Right cardiac atrium (tissue), 5 donors: ENCODE data around the gene SFSWAP. TPM values are rescaled to one million over a fixed set of nuclear protein-coding genes. Genes with fewer than 3 reads are reported as not detected.

Source experiments
- ATAC-seq, 2 donors: fragments of 200-7000 bp; cut with Tn5 transposase; one replicate each; pipeline versions ENCODE4 v1.8.0 to v1.9.1; 2020; ENCODE audit warnings: moderate library complexity in 2 of 2, mild to moderate bottlenecking in 1 of 2
- DNase-seq, 3 donors: peaks; one replicate each; pipeline ENCODE4 v3.0.0-alpha.2; 2020
- H3K27ac ChIP-seq: one replicate; pipeline ENCODE4 v1.5.1; 2013; ENCODE audit warnings: mild to moderate bottlenecking, low read length, control low read depth, moderate library complexity
- H3K27me3 ChIP-seq: one replicate; pipeline ENCODE4 v1.6.1; 2013; ENCODE audit not compliant: control insufficient read depth, insufficient read depth
- H3K4me1 ChIP-seq: one replicate; pipeline ENCODE4 v1.6.1; 2013; ENCODE audit warnings: low read length; ENCODE audit not compliant: control insufficient read depth, insufficient read depth
- H3K4me3 ChIP-seq: one replicate; pipeline ENCODE4 v1.5.1; 2013; ENCODE audit warnings: low read length, control low read depth
- H3K9me3 ChIP-seq: one replicate; pipeline ENCODE4 v1.6.1; 2013; ENCODE audit warnings: low read length; ENCODE audit not compliant: control insufficient read depth
- WGBS: extraction: QIAGEN DNeasy Blood & Tissue Kit; methylation state at CpG from one replicate; pipeline ENCODE4 v1.1.7; 2013; 5-methylcytosine and 5-hydroxymethylcytosine counted together
- intact Hi-C, 4 donors: fragments of 100-400 bp; cut with DNase I; formaldehyde crosslinking; loops; one replicate each; pipeline versions ENCODE4 v1.11.0 to v1.14.0; 2022 to 2023
- polyA plus RNA-seq: library from polyadenylated mRNA; stranded (reverse); fragments of 200-250 nt; gene quantifications from one replicate; pipeline ENCODE4 v1.2.3, GENCODE V29; 2013
- total RNA-seq, 4 donors: library from RNA; stranded (reverse); fragmentation: NEBNext Ultra II Directional; extraction: Animal tissue kit (Norgen Biotek cat#: 25700); gene quantifications; one replicate each; pipeline ENCODE4 v1.2.1, GENCODE V29; 2021
- donor health status: healthy with polysubstance abuse.
- donor health status: DM: no; HTN: yes; CAD: no.
- donor health status: DM: no; HTN: no; CAD: no.
- donor health status: DM: no; HTN: yes; CAD: no; lungs with severe emphysema.
- donor health status: DM: yes; HTN: yes; CAD: no.

SFSWAP gene
- total and polyA plus RNA-seq, 5 donors: 16.6 to 24.1 (median 22.2) TPM

DNA sequence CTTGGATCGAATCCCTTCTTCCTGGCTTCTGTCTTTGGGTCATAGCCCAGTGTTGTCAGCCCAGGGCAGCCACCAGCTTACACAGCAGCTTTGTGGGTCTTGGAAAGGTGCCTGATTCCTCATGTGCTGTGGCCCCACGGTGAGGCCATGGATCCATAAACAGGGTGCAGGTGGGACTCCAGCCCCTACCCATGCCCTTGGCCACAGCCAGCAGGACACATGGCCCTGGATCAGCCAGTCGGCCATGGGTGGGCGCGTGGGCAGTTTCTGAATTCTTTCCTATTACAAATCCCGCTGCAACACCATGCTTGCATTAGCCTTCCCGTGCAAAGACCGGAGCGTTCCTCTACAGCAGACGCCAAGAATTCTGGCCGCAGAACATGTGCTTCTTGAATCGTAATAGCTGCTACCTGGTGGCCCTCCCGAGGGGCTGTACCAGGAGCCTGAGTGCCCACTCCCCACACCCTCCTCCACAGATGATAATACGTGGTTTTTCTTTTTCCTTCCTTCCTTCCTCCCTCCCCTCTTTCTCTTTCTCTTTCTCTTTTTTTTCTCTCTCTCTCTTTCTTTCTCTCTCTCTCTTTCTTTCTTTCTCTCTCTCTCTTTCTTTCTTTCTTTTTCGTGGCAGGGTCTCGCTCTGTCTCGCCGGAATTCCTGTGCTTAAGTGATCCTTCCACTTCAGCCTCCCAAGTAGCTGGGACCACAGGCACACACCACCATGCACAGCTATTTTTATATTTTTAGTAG lies 114.4 kb downstream of the SFSWAP start:
- WGBS: 65% methylated on average over 18 of the region's 18 CpGs

DNA sequence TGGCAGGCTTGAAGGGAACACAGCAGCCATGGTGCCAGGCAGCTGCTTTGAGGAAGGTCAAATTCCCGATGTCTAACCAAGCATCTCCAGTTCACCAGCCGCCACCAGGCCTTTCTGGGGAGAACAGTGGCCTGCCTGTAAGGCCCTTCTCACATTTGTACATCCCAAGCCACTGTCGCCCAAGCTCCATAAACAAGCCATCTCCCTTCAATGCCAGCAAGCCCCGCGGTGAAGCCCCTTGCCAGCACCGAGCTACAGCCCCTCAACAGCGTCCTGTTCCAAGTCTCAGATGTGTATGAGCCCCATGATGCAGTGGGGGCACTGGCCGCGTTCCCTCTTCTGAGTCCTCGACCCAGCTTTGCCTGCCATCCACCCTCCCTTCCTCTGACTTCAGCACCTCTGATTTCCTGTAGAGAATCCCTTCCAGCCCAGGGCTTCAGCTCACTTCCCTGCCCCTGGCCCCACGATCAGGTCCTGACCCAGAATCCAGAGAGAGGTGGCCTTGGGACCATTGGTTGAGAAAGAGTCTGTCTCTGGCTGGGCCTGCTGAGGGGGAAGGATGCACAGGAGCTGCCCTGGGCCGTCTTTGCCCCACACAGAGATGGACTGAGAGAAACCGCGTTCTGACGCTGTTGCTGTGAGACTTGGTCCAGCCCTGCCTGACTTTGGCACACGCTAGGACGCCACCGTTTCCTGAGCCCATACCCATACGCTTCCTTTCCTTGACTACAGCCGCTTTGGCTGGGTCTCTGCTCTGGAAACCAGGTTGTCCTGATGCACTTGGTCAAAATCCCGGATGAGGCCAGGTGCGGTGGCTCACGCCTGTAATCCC lies 115.4 kb downstream of the SFSWAP start:
- 70% methylated on average over 23 of the region's 23 CpGs for WGBS
- H3K27me3 ChIP-seq: no peaks in the 10 kb centered on the region
- intact Hi-C loops: no loop called here
- H3K4me1 ChIP-seq: no peaks in the 10 kb centered on the region
- no peak overlapping the region for H3K4me3 ChIP-seq
- ATAC-seq (no peak), DNase-seq (peak in 1 of 3 donors; percentile 25)
- H3K27ac ChIP-seq: no peak overlapping the region
- no peaks in the 10 kb centered on the region for H3K9me3 ChIP-seq

More for the DNA sequence above, 114.4 kb downstream of the SFSWAP start:
- Histone ChIP-seq H3K4me3 (no peak overlapping the region), H3K27ac (no peak overlapping the region), H3K4me1 (no peaks in the 10 kb centered on the region), H3K9me3 (no peaks in the 10 kb centered on the region), H3K27me3 (no peaks in the 10 kb centered on the region)
- intact Hi-C loops: no loop called here
- DNase-seq (peak in 1 of 3 donors; percentile 44), ATAC-seq (no peak)

DNA sequence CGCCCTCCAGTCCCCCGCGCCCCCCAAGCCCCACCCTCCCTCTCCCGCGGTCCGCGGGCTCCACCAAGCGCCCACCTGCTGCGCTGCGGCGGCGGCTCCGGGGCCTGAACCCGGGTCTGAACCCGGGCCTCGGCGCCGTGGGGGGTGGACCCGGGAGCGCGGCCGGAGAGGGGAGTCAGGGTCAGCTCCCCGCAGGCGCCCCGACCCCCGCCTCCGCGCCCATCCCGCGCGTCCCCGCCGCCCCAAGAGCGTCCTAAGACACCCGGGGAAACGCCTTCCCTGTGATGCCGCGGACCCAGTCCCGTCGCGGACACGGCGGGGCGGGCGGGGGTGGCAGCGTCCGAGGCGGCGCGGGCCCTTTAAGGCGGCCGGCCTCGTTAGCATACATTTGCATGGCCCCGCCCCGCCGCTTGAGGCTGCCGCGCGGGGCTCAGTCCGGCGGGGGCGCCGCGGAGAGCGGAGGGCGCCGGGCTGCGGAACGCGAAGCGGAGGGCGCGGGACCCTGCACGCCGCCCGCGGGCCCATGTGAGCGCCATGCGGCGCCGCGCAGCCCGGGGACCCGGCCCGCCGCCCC lies 117.2 kb downstream of the SFSWAP start, which contains the start of gene MMP17:
TSS of gene MMP17 (plus strand) at position 433 of the 574 bp plus-strand sequence. CDS start at position 535, 102 bp downstream.
- no peak within 1 kb of the TSS for H3K27ac ChIP-seq
- WGBS: under 1% methylated on average over 80 of the region's 86 CpGs
- H3K4me1 ChIP-seq: no peaks in the 10 kb centered on the region
- no peaks in the 10 kb centered on the region for H3K9me3 ChIP-seq
- peak; percentile 56 to 86 (median 82) for DNase-seq
- H3K4me3 ChIP-seq: peak within 1 kb of the TSS; percentile 57
- intact Hi-C loops: no loop called here
- H3K27me3 ChIP-seq: no peaks in the 10 kb centered on the region
- peak; percentile 35 to 36 for ATAC-seq

DNA sequence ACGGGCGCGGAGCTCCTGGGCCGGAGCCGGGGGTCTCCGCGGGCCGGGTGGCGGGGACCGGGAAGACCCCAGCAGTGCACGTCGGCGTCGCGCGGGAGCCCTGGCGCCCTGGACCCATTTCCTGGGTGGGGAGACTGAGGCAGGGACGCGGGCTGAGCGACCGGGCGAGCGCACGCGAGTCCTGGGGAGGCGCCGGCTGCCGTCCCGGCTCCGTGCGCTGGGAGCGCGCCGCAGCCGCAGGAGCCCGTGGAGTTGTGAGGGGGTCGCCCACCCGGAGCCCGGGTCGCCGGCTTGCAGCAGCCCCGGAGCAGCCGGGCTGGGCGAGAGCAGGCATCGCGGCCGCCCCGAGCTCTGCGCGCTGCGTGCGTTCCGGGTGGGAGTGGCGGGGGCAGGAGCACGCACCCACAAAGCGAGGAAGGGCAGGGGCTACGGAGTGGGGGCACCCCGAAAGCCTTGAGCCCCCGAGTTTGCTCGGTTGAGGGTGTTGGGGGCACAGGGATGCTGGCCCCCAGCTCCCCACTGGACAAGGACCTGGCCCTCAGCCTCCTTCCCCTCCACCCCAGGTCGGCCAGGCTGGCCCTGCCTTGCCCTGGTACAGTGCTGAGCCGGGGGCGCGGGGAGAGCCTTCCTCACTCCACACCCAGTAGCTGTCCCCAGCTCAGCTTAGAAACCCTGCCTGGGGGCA lies 117.9 kb downstream of the SFSWAP start:
- Histone ChIP-seq H3K4me1 (no peaks in the 10 kb centered on the region), H3K4me3 (peak overlapping the region; percentile 57), H3K9me3 (no peaks in the 10 kb centered on the region), H3K27ac (no peak overlapping the region), H3K27me3 (no peaks in the 10 kb centered on the region)
- DNase-seq (peak in 2 of 3 donors; percentile 60 to 61), ATAC-seq (peak in 1 of 2 donors; percentile 20)
- intact Hi-C loops: no loop called here
- 1% methylated on average over 64 of the region's 64 CpGs for WGBS

DNA sequence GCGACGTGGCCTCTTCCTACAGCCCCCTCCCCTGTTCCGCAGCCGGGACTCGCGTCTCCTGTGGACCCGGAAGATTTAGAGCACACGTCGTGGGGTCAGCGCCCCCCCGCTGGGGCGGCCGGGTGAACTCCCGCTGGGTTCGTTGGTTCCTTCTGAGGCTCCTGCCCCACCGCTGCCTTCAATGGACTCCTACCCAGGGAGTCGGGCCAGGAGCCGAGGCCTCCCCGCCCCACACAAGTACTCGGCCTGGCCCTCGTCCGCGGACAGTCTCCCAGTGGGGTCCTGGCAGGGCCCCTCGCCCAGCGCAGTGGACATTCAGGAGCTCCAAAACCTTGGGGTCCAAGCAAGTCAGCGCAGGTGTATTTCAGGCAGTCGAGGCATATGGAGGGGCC lies 118.5 kb downstream of the SFSWAP start:
- Histone ChIP-seq H3K27me3 (no peaks in the 10 kb centered on the region), H3K9me3 (no peaks in the 10 kb centered on the region), H3K4me3 (peak overlapping the region; percentile 57), H3K27ac (no peak overlapping the region), H3K4me1 (no peaks in the 10 kb centered on the region)
- intact Hi-C loops: no loop called here
- WGBS: 9% methylated on average over 27 of the region's 27 CpGs
- ATAC-seq: peak in 1 of 2 donors; percentile 14
- peak in 2 of 3 donors; percentile 73 to 76 for DNase-seq

DNA sequence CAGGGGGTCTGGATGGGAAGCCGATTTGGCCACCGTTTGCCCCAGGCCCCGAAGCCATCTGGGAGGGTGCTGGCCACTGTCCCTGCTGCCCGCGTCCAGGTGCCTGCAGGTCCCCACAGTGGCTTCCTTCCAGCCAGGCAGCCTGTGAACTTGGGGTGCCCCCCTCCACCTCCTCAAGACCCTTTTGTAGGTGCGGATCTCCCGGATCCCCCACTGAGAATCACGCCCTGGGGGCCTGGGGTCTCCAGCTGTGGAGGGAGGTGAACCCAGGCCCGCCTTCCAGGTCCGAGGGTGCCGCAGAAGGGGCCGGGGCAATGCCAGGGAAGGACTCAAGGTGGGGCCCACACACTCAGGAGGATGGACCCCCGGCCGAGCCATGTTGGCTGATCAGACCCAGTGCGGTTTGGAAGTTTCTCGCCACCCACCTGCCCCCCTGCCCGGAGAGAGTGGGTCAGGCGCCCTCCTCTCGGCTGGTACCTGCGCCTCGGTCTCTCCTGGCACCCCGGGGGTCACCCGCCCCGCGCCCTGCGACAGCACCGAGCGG lies 119.0 kb downstream of the SFSWAP start:
- Histone ChIP-seq H3K4me1 (no peaks in the 10 kb centered on the region), H3K4me3 (peak overlapping the region; percentile 48), H3K27ac (no peak overlapping the region), H3K27me3 (no peaks in the 10 kb centered on the region), H3K9me3 (no peaks in the 10 kb centered on the region)
- intact Hi-C loops: loop anchor here in 1 of 4 donors (10.0 kb wide), 1 partner anchor 105 kb away; no protein-coding TSS in a partner anchor
- ATAC-seq (peak in 1 of 2 donors; percentile 3), DNase-seq (no peak)
- WGBS: 11% methylated on average over 28 of the region's 28 CpGs

DNA sequence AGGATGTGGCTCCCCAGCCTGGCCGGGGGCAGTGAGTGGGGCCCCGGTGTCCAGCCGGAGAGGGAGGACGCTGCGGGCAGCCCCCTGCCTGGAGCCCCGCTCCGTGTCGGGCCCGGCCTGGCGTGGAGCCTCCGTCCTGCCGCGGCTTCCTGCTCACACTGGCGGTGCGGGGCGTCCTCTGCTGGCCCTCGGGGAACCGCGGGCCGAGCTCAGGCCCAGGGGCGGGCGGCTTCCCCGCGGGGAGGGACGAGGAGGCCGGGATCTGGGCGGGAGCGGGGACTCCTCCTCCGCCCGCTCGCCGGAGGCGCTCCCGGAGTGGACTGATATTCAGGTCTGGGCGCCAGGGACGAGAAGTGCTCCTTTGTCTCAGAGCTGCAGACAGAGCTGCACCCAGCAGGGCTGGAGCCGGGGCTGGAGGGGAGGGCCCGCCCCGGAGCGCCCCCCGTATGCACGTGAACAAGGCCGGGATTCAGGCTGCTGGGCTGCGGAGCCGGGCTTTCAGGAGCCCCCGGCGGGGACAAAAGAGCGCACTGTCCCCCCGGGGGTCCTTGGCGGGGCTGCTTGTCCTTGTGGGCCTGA lies 119.5 kb downstream of the SFSWAP start:
- Histone ChIP-seq H3K27me3 (no peaks in the 10 kb centered on the region), H3K4me1 (no peaks in the 10 kb centered on the region), H3K4me3 (peak overlapping the region; percentile 48), H3K27ac (no peak overlapping the region), H3K9me3 (no peaks in the 10 kb centered on the region)
- intact Hi-C loops: loop anchor here in 1 of 4 donors (10.0 kb wide), 1 partner anchor 104 kb away; no protein-coding TSS in a partner anchor
- under 1% methylated on average over 50 of the region's 50 CpGs for WGBS
- peak; percentile 90 to 92 for ATAC-seq
- DNase-seq: peak; percentile 85 to 94 (median 93)

DNA sequence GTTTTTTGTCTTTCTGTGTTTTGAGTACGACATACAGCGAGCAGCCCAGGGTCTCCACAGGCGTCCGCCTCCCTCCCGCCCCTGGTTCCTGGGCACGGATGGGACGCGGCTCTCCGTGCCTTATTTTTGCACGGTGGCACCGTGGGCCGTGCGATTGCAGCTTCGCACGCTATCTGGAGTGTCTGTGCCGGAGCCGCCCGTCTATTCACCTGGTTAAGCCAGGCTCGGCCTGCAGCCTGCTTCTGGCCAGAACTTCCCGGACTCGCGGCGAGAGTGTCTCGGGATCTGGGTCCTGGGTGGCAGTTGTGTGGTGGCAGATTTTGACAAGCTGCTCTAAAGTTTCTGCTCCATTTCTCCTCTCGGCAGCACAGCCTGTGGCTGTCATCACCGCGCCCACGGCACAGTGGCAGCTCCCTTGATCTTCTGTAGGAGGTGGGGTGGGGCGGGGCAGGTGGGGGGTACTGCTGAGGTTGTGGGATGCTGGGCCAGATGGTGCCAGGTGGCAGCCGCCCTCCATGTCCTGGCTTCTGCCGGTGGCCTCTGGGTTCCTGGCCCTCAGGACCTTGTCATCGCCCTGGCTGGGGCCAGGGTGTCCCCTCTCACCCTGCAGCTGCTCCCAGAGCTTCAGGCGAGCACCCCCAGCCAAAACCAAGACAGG lies 120.2 kb downstream of the SFSWAP start:
- Histone ChIP-seq H3K27ac (peak overlapping the region; percentile 15), H3K4me1 (no peaks in the 10 kb centered on the region), H3K27me3 (no peaks in the 10 kb centered on the region), H3K9me3 (no peaks in the 10 kb centered on the region), H3K4me3 (peak overlapping the region; percentile 48)
- ATAC-seq (peak in 1 of 2 donors; percentile 15), DNase-seq (peak in 2 of 3 donors; percentile 63 to 72)
- intact Hi-C loops: loop anchor here in 1 of 4 donors (10.0 kb wide), 1 partner anchor 104 kb away; no protein-coding TSS in a partner anchor
- WGBS: 4% methylated on average over 33 of the region's 33 CpGs

DNA sequence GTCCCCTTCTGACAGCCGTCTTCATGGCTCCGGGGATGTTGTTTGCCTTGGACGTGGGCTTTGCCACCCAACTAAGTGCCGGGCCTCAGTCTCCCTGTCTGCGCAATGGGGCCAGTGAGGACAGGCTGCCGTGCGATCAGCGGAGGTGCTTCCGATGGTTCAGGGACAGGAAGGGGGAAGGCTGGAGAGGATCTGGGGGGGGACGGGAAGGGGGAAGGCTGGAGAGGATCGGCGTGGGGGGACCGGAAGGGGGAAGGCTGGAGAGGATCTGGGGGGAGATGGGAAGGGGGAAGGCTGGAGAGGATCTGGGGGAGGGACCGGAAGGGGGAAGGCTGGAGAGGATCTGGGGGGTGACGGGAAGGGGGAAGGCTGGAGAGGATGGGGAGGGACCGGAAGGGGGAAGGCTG lies 120.7 kb downstream of the SFSWAP start:
- peak overlapping the region; percentile 15 for H3K27ac ChIP-seq
- whole genome bisulfite sequencing: 30% methylated on average over 16 of the region's 16 CpGs
- peak overlapping the region; percentile 48 for H3K4me3 ChIP-seq
- H3K27me3 ChIP-seq: no peaks in the 10 kb centered on the region
- ATAC-seq (no peak), DNase-seq (peak in 2 of 3 donors; percentile 65 to 72)
- no peaks in the 10 kb centered on the region for H3K4me1 ChIP-seq
- intact Hi-C loops: loop anchor here in 1 of 4 donors (10.0 kb wide), 1 partner anchor 103 kb away; no protein-coding TSS in a partner anchor
- H3K9me3 ChIP-seq: no peaks in the 10 kb centered on the region
